CD8-positive, alpha-beta memory T cell (primary cell): ENCODE results near the gene HPS5. TPM values are rescaled to one million over a fixed set of nuclear protein-coding genes. Genes with fewer than 3 reads are reported as not detected.
A peak's percentile ranks its signal among the peaks of the same experiment; 100 is the strongest.

Source experiments
- CTCF ChIA-PET: fragments of 350-600 bp; sonication (Branson Sonifier 250); formaldehyde crosslinking; loops from one replicate; lab custom pipeline; 2021; ENCODE audit warnings: antibody characterized with exemption; lab: Charles Lee
- POLR2A ChIA-PET: fragments of 350-600 bp; sonication (Branson Sonifier 250); formaldehyde crosslinking; loops from one replicate; lab custom pipeline; 2021; ENCODE audit warnings: antibody characterized with exemption; lab: Charles Lee
- DNase-seq, 5 donors: peaks; one replicate each; pipeline versions ENCODE4 v3.0.0 to v3.0.0-alpha.2; 2020 to 2022; ENCODE audit warnings: mixed read lengths in 1 of 5
- H3K27ac ChIP-seq: one replicate; pipeline ENCODE4 v1.7.0; 2013; ENCODE audit warnings: low read depth, mild to moderate bottlenecking, low read length, moderate library complexity
- H3K27me3 ChIP-seq: 2 replicates; pipeline ENCODE4 v1.7.0; 2013; ENCODE audit warnings: low read length, mild to moderate bottlenecking; ENCODE audit not compliant: insufficient read depth, poor library complexity, severe bottlenecking
- H3K36me3 ChIP-seq: 2 replicates; pipeline ENCODE4 v1.7.0; 2013; ENCODE audit warnings: mild to moderate bottlenecking, low read length, moderate library complexity; ENCODE audit not compliant: insufficient read depth
- H3K4me1 ChIP-seq: 2 replicates; pipeline ENCODE4 v1.7.0; 2013; ENCODE audit warnings: mild to moderate bottlenecking, low read length, moderate library complexity; ENCODE audit not compliant: insufficient read depth
- H3K4me3 ChIP-seq: 2 replicates; pipeline ENCODE4 v1.7.0; 2013; ENCODE audit warnings: mild to moderate bottlenecking, low read length
- H3K9me3 ChIP-seq: 2 replicates; pipeline ENCODE4 v1.7.0; 2013; ENCODE audit warnings: mild to moderate bottlenecking, low read length
- H3K27ac Mint-ChIP-seq, 8 donors: one replicate each; pipeline ENCODE4 v1.8.0; 2020 to 2021; ENCODE audit warnings: mixed read lengths in 8 of 8, mild to moderate bottlenecking in 6 of 8, inconsistent platforms in 3 of 8, moderate library complexity in 3 of 8
- H3K27me3 Mint-ChIP-seq, 2 donors: one replicate each; pipeline ENCODE4 v1.8.0; 2020 to 2021; ENCODE audit warnings: mixed read lengths in 2 of 2, mild to moderate bottlenecking in 1 of 2, moderate library complexity in 1 of 2
- H3K36me3 Mint-ChIP-seq, 3 donors: one replicate each; pipeline ENCODE4 v1.8.0; 2020 to 2021; ENCODE audit warnings: mixed read lengths in 3 of 3, inconsistent platforms in 1 of 3, mild to moderate bottlenecking in 1 of 3
- H3K4me1 Mint-ChIP-seq, 3 donors: one replicate each; pipeline ENCODE4 v1.8.0; 2020 to 2021; ENCODE audit warnings: mixed read lengths in 3 of 3, inconsistent platforms in 1 of 3, mild to moderate bottlenecking in 1 of 3
- H3K4me3 Mint-ChIP-seq, 7 donors: one replicate each; pipeline ENCODE4 v1.8.0; 2020 to 2021; ENCODE audit warnings: mixed read lengths in 7 of 7, mild to moderate bottlenecking in 6 of 7, moderate library complexity in 4 of 7, inconsistent platforms in 2 of 7
- H3K9me3 Mint-ChIP-seq, 5 donors: one replicate each; pipeline ENCODE4 v1.8.0; 2020 to 2022; ENCODE audit warnings: mixed read lengths in 5 of 5, mild to moderate bottlenecking in 3 of 5, moderate library complexity in 2 of 5, inconsistent platforms in 1 of 5
- polyA plus RNA-seq: library from polyadenylated mRNA; unstranded; fragments of 300-500 nt; fragmentation: Illumina TruSeq; gene quantifications from one replicate; pipeline ENCODE4 v1.2.3, GENCODE V29; 2021
- total RNA-seq, 2 experiments: library from RNA; stranded (reverse); gene quantifications; one replicate each; pipeline ENCODE4 v1.2.3, GENCODE V29; 2021

Gene HPS5
- total and polyA plus RNA-seq, 3 experiments from 2014 or later, result 13.8 to 19.4 (median 18.5) TPM

DNA sequence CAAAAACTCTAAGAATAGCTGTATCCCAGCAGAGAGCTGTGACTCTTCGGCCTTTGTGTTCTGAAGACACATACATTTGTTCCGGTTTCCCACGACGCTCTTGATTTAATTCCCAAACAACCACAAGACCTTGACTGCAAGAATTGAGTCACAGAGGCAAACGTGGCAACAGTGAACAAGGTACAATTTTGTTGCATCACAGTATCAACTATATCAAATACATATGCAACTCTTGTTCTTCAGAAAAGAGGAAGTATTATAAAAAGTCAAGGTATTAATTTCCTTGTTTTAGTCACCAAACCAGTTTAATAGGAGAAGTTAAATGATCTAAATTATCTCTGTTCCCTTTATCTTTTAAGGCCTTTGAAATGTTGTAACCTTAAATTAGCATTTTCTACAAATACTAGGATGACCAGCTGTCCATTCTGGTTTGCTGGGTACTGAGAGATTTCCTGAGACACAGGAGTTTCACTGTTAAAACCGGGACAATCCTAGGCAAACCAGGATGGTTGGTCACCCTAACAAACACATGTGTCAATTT lies 11.1 kb downstream of the HPS5 start:
- Histone ChIP-seq H3K27me3 (no peaks in the 10 kb centered on the region), H3K9me3 (no peaks in the 10 kb centered on the region), H3K27ac (no peak overlapping the region), H3K36me3 (peaks cover 27% of the 10 kb centered on the region), H3K4me1 (no peaks in the 10 kb centered on the region), H3K4me3 (no peak overlapping the region)
- no peaks in the 10 kb centered on the region for H3K9me3 Mint-ChIP-seq
- H3K27ac Mint-ChIP-seq, result peak overlapping the region in 1 of 8 donors; percentile 8
- CTCF ChIA-PET, result interaction anchor here (2.1 kb wide), 1 partner anchor 10 kb away, joined by 5 read pairs; no protein-coding TSS in a partner anchor
- H3K27me3 Mint-ChIP-seq, result no peaks in the 10 kb centered on the region
- H3K36me3 Mint-ChIP-seq, result peaks cover 12 to 77% (median 26%) of the 10 kb centered on the region in 3 donors
- DNase-seq, result no peak
- POLR2A ChIA-PET, result no interaction called here
- no peak overlapping the region for H3K4me3 Mint-ChIP-seq
- peaks cover 3 to 13% (median 5%) of the 10 kb centered on the region in 3 donors for H3K4me1 Mint-ChIP-seq

DNA sequence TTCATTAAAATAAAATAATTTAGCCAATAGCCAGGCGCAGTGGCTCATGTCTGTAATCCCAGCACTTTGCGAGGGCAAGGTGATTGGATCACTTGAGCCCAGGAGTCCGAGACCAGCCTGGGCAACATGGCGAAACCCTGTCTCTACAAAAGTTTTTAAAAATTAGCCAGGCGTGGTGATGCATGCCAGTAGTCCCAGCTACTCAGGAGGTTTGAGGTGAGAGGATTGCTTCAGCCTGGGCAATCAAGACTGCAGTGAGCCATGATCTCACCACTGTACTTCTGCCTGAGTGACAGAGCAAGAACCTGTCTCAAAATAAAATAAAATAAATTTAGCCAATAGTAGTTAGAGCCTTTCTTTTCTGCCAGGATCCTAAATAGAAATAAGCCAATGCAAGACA lies 12.2 kb downstream of the HPS5 start:
- peaks cover 12 to 80% (median 26%) of the 10 kb centered on the region in 3 donors for H3K36me3 Mint-ChIP-seq
- CTCF ChIA-PET, result no interaction called here
- H3K27ac Mint-ChIP-seq, result peak overlapping the region in 1 of 8 donors; percentile 15

DNA sequence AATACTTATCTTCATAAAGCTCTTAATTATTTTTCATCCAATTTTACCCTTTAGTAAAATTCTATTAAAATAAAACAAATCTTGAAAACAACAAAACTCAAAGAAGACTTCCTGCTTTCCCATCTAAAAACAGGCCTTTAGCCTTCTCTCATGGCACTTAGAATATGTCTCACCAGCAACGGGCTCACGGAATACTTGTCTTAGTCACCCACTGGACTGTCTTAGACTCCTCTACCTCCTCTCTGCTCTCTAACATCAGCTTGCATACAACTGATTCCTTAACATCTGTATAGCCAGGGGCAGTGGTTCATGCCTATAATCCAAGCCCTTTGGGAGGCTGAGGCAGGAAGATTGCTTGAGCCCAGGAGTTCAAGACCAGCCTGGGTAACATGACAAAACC lies 13.7 kb downstream of the HPS5 start:
- peak overlapping the region in 2 of 8 donors; percentile 29 to 33 for H3K27ac Mint-ChIP-seq
- Histone ChIP-seq H3K36me3 (peaks cover 33% of the 10 kb centered on the region), H3K27me3 (no peaks in the 10 kb centered on the region), H3K4me1 (no peaks in the 10 kb centered on the region), H3K9me3 (no peaks in the 10 kb centered on the region), H3K4me3 (no peak overlapping the region), H3K27ac (no peak overlapping the region)
- no peaks in the 10 kb centered on the region for H3K27me3 Mint-ChIP-seq
- no peaks in the 10 kb centered on the region for H3K9me3 Mint-ChIP-seq
- CTCF ChIA-PET, result interaction anchor here (0.7 kb wide), 1 partner anchor 11 kb away, joined by 3 read pairs; no protein-coding TSS in a partner anchor
- DNase-seq, result no peak
- peaks cover 0 to 6% (median 5%) of the 10 kb centered on the region in 3 donors for H3K4me1 Mint-ChIP-seq
- H3K36me3 Mint-ChIP-seq, result peaks cover 12 to 84% (median 26%) of the 10 kb centered on the region in 3 donors
- no peak overlapping the region for H3K4me3 Mint-ChIP-seq
- POLR2A ChIA-PET, result no interaction called here

More for the DNA sequence above, 12.2 kb downstream of the HPS5 start:
- Mint-ChIP-seq H3K4me3 (no peak overlapping the region), H3K27me3 (no peaks in the 10 kb centered on the region), H3K9me3 (no peaks in the 10 kb centered on the region), H3K4me1 (peaks cover 0 to 9% (median 5%) of the 10 kb centered on the region in 3 donors)
- no peak for DNase-seq
- H3K36me3 ChIP-seq, result peaks cover 29% of the 10 kb centered on the region
- H3K4me3 ChIP-seq, result no peak overlapping the region
- H3K9me3 ChIP-seq, result no peaks in the 10 kb centered on the region
- H3K27ac ChIP-seq, result no peak overlapping the region
- no peaks in the 10 kb centered on the region for H3K4me1 ChIP-seq
- H3K27me3 ChIP-seq, result no peaks in the 10 kb centered on the region
- POLR2A ChIA-PET, result no interaction called here

DNA sequence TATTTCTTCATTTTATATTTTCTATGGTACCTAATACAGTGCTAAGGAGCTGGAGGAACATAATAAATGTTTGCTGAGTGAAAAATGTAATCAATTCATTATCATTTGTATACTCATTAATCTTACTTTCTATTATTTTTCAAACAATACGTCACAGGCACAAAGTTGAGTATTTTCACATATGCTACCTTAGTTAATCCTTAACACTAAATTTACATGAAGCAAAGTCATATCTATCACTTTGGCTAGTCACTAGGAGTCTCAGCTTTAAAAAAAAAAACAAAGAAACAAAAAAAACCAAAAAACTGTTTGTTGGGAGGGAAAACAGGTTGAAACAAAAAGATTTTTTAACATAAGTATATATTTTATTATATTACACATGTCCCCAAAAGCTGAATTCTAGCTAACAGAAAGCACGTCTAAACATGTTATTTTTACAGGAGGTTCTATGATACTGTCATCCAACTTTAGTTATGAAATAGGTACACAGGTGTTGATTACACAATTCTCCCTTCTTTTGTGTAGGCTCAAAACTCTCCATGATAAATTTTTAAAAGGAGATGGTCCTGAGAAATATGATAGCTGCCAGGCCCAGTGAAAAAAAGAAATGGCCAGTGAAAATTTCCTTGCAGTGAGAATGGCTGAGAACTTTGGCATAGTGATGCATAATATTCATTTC lies 14.3 kb downstream of the HPS5 start:
- Histone ChIP-seq H3K4me3 (no peak overlapping the region), H3K36me3 (peaks cover 33% of the 10 kb centered on the region), H3K9me3 (no peaks in the 10 kb centered on the region), H3K27ac (no peak overlapping the region), H3K4me1 (no peaks in the 10 kb centered on the region), H3K27me3 (no peaks in the 10 kb centered on the region)
- H3K27ac Mint-ChIP-seq, result no peak overlapping the region
- peaks cover 0 to 5% (median 3%) of the 10 kb centered on the region in 3 donors for H3K4me1 Mint-ChIP-seq
- ChIA-PET CTCF (interaction anchor here (0.7 to 1.3 kb wide), 2 partner anchors 9 to 10 kb away, joined by 3 read pairs; no protein-coding TSS in a partner anchor), POLR2A (no interaction called here)
- DNase-seq, result no peak
- no peaks in the 10 kb centered on the region for H3K9me3 Mint-ChIP-seq
- peaks cover 12 to 82% (median 26%) of the 10 kb centered on the region in 3 donors for H3K36me3 Mint-ChIP-seq
- no peaks in the 10 kb centered on the region for H3K27me3 Mint-ChIP-seq
- H3K4me3 Mint-ChIP-seq, result no peak overlapping the region

DNA sequence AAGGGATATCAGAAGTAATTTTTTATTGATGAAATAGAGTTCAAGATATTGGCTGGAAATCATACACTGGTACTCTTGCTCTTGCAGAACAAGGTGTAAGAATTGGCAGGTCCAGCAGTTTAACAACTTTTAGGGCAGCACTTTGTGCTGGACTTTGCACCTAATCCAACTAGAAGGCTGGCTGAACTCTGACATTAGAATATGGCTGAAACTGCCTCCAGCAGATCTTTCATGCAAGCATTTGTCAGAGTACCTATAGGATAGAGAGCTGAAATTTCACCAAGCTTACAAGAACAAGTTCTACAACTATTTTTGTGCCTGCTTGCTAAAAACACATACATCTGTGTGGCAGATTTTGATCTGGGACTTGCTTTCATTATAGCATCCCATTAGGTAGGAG lies 17.2 kb downstream of the HPS5 start:
- no peak for DNase-seq
- no peaks in the 10 kb centered on the region for H3K27me3 ChIP-seq
- no peaks in the 10 kb centered on the region for H3K9me3 ChIP-seq
- Mint-ChIP-seq H3K27ac (no peak overlapping the region), H3K27me3 (no peaks in the 10 kb centered on the region), H3K4me1 (no peaks in the 10 kb centered on the region), H3K36me3 (peaks cover 8 to 85% (median 18%) of the 10 kb centered on the region in 3 donors), H3K9me3 (no peaks in the 10 kb centered on the region), H3K4me3 (no peak overlapping the region)
- no peak overlapping the region for H3K4me3 ChIP-seq
- ChIA-PET POLR2A (interaction anchor here (0.8 kb wide), 1 partner anchor 43 kb away, joined by 10 read pairs; no protein-coding TSS in a partner anchor), CTCF (no interaction called here)
- H3K36me3 ChIP-seq, result peaks cover 24% of the 10 kb centered on the region
- no peaks in the 10 kb centered on the region for H3K4me1 ChIP-seq
- H3K27ac ChIP-seq, result no peak overlapping the region

DNA sequence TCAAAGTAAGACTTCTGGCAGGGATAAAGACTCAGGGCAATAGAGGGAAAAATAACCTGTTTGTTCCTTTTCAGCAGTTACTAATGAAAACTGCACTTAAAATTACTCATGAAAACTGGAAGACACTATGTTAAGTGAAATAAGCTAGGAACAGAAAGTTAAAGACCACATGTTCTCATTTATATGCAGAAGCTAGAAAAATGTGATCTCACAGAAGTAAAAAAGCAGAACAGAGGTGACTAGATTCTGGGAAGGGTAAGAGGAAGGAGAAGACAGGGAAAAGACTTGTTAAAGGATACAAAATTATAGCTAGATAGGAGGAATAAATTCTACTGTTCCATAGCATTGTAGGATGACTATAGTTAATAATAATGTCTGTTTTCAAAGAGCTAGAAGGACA lies 22.2 kb downstream of the HPS5 start:
- peaks cover 32% of the 10 kb centered on the region for H3K36me3 ChIP-seq
- H3K9me3 ChIP-seq, result no peaks in the 10 kb centered on the region
- H3K4me1 Mint-ChIP-seq, result no peaks in the 10 kb centered on the region
- ChIA-PET POLR2A (no interaction called here), CTCF (no interaction called here)
- no peak overlapping the region for H3K4me3 Mint-ChIP-seq
- no peaks in the 10 kb centered on the region for H3K27me3 Mint-ChIP-seq
- no peak for DNase-seq
- H3K27ac Mint-ChIP-seq, result no peak overlapping the region
- no peak overlapping the region for H3K4me3 ChIP-seq
- no peaks in the 10 kb centered on the region for H3K9me3 Mint-ChIP-seq
- peaks cover 25 to 84% (median 25%) of the 10 kb centered on the region in 3 donors for H3K36me3 Mint-ChIP-seq
- H3K27me3 ChIP-seq, result no peaks in the 10 kb centered on the region
- H3K4me1 ChIP-seq, result no peaks in the 10 kb centered on the region
- no peak overlapping the region for H3K27ac ChIP-seq

DNA sequence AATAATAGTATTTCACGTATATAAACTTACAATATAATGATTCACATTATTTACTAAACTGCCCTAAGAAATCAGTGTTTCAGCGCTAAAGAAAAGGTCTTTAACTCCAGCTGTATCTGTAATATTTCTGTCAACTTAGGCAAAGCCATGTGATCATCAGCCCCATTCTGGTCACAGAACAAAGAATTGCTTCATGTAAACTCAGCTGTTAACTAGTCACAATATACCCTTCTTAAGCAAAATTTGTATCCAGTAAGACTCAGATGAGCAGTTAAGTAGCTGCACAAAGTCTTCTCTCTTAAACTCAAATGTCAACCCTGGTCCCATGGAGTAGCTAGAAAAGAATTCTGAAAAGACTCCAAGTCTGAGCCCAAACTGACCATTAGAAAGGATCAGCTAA lies 26.6 kb downstream of the HPS5 start:
- Histone ChIP-seq H3K36me3 (peaks cover 34% of the 10 kb centered on the region), H3K4me1 (no peaks in the 10 kb centered on the region), H3K9me3 (no peaks in the 10 kb centered on the region), H3K27me3 (no peaks in the 10 kb centered on the region), H3K27ac (no peak overlapping the region), H3K4me3 (no peak overlapping the region)
- no peaks in the 10 kb centered on the region for H3K27me3 Mint-ChIP-seq
- H3K9me3 Mint-ChIP-seq, result no peaks in the 10 kb centered on the region
- H3K27ac Mint-ChIP-seq, result no peak overlapping the region
- POLR2A ChIA-PET, result no interaction called here
- H3K4me1 Mint-ChIP-seq, result no peaks in the 10 kb centered on the region
- no peak for DNase-seq
- H3K4me3 Mint-ChIP-seq, result no peak overlapping the region
- CTCF ChIA-PET, result interaction anchor here (1.1 kb wide), 1 partner anchor 19 kb away, joined by 4 read pairs; no protein-coding TSS in a partner anchor
- peaks cover 34 to 86% (median 43%) of the 10 kb centered on the region in 3 donors for H3K36me3 Mint-ChIP-seq

DNA sequence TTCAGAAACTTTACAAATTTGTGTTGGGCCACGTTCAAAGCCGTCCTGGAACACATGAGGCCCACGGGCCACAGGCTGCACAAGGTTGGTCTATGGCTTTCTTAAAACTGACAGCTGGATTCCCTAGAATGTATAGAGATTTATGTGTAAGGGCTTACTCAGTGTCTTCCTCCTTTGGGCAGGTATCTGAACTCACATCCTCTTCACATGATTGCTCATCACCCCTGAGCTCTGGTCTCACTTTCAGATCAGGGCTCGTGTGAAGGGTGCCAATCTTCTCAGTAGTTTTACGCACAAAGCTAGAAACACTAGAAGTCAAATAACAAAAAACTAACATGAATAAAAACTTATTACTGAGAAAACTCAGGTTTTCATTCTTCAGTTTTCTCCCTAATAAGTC lies 27.1 kb downstream of the HPS5 start:
- Mint-ChIP-seq H3K9me3 (no peaks in the 10 kb centered on the region), H3K27ac (no peak overlapping the region), H3K27me3 (no peaks in the 10 kb centered on the region), H3K4me1 (no peaks in the 10 kb centered on the region), H3K36me3 (peaks cover 34 to 87% (median 45%) of the 10 kb centered on the region in 3 donors), H3K4me3 (no peak overlapping the region)
- Histone ChIP-seq H3K27ac (no peak overlapping the region), H3K9me3 (no peaks in the 10 kb centered on the region), H3K27me3 (no peaks in the 10 kb centered on the region), H3K4me1 (no peaks in the 10 kb centered on the region), H3K4me3 (no peak overlapping the region), H3K36me3 (peaks cover 34% of the 10 kb centered on the region)
- CTCF ChIA-PET, result interaction anchor here (1.1 kb wide), 1 partner anchor 19 kb away, joined by 4 read pairs; no protein-coding TSS in a partner anchor
- no peak for DNase-seq
- POLR2A ChIA-PET, result no interaction called here
